Pancreas (tissue), 10 donors: ENCODE measurements around the gene MTAP. TPM values are rescaled to one million over a fixed set of nuclear protein-coding genes. Genes with fewer than 3 reads are reported as not detected.
"Not testable (repeated sequence)": the region's sequence is repeated elsewhere in the genome, so short reads cannot be mapped to it uniquely, and the experiment has no call there.

Experiments
- ATAC-seq, 4 donors: fragments of 200-7000 bp; cut with Tn5 transposase; one replicate each; pipeline versions ENCODE4 v1.8.0 to v1.9.1; 2020; ENCODE audit warnings: mild to moderate bottlenecking in 4 of 4, moderate library complexity in 4 of 4
- DNase-seq, 6 donors: peaks; one replicate each; pipeline ENCODE4 v3.0.0-alpha.2; 2020
- FAIRE-seq: peaks from 2 replicates; lab custom pipeline; 2012; peaks lifted over from hg19 to GRCh38; lab: Jason Lieb, UNC
- H3K27ac ChIP-seq, 4 donors: fragments of 200-600 bp; sonication (generic); 1 replicate in 3 of 4; 2 replicates in 1 of 4; pipeline versions ENCODE4 v1.5.0 to v1.8.0; 2020
- H3K27me3 ChIP-seq, 4 donors: fragments of 200-600 bp; one replicate each; pipeline ENCODE4 v1.8.0; 2021
- H3K36me3 ChIP-seq, 3 donors: fragments of 200-600 bp; sonication (generic) in 1 of 3; one replicate each; pipeline versions ENCODE4 v1.5.0 to v1.8.0; 2020 to 2021
- H3K4me1 ChIP-seq, 3 donors: fragments of 200-600 bp; one replicate each; pipeline ENCODE4 v1.8.0; 2021
- H3K4me3 ChIP-seq, 4 donors: fragments of 200-600 bp; sonication (generic) in 2 of 4; one replicate each; pipeline versions ENCODE4 v1.5.0 to v1.8.0; 2020 to 2021
- H3K9me3 ChIP-seq, 4 donors: fragments of 200-600 bp; one replicate each; pipeline ENCODE4 v1.8.0; 2021
- CTCF ChIP-seq, 4 donors: fragments of 200-600 bp; sonication (generic) in 3 of 4; IDR thresholded peaks; one replicate each; pipeline versions ENCODE4 v1.5.0 to v1.8.0; 2021; ENCODE audit warnings: antibody characterized with exemption in 4 of 4
- WGBS, 2 donors: extraction: QIAGEN DNeasy Blood & Tissue Kit; methylation state at CpG; one replicate each; pipeline ENCODE4 v1.1.7; 2013; 5-methylcytosine and 5-hydroxymethylcytosine counted together
- intact Hi-C, 3 donors: fragments of 100-400 bp; cut with DNase I; formaldehyde crosslinking; loops; one replicate each; pipeline versions ENCODE4 v1.11.1 to v1.14.2; 2022
- polyA plus RNA-seq, 2 donors: library from polyadenylated mRNA; stranded (reverse); fragments of 200-250 nt; gene quantifications; one replicate each; pipeline ENCODE4 v1.2.3, GENCODE V29; 2013
- total RNA-seq, 6 donors: library from RNA; stranded (reverse); fragmentation: NEBNext Ultra II Directional in 4 of 6; extraction: Animal tissue kit (Norgen Biotek cat#: 25700) in 4 of 6; gene quantifications; one replicate each; pipeline versions ENCODE4 v1.2.1 to v1.2.4, GENCODE V29; 2021 to 2023
- donor health status: healthy with polysubstance abuse.
- donor health status: DM: no; HTN: no; CAD: no; lungs with moderate emphysema.
- donor health status: DM: no; HTN: no; CAD: no.
- donor health status: control.
- donor health status: control.
- donor health status: Bipolar disorder and iron deficiency.
- donor health status: DM: yes; HTN: yes; CAD: no.
- donor health status: DM: no; HTN: no; CAD: no.
- donor health status: DM: no; HTN: no; CAD: no.
- donor health status: DM: yes; HTN: yes; CAD: no.

The MTAP gene
- total and polyA plus RNA-seq, 8 donors, result 4.7 to 26.7 (median 16.7) TPM

GRCh38 chr9:21941337-21941995 is 139.0 kb downstream of the MTAP start:
- H3K27me3 ChIP-seq, result no peaks in the 10 kb centered on the region
- WGBS, 2 donors, result 84% methylated on average over 4 of the region's 4 CpGs
- no peaks in the 10 kb centered on the region for H3K4me1 ChIP-seq
- intact Hi-C loops, result no loop called here
- no peaks in the 10 kb centered on the region for H3K9me3 ChIP-seq
- H3K36me3 ChIP-seq, result no peaks in the 10 kb centered on the region
- DNase-seq, result no peak
- no peak for ATAC-seq
- TF ChIP-seq CTCF (IDR thresholded peaks at IDR 0.05), result no peak
- no peak overlapping the region for H3K4me3 ChIP-seq
- FAIRE-seq, result no peak
- H3K27ac ChIP-seq, result no peak overlapping the region

- Histone ChIP-seq H3K9me3 (no peaks in the 10 kb centered on the region), H3K27me3 (no peaks in the 10 kb centered on the region), H3K4me3 (no peak overlapping the region), H3K27ac (no peak overlapping the region), H3K4me1 (no peaks in the 10 kb centered on the region), H3K36me3 (no peaks in the 10 kb centered on the region)
- FAIRE-seq (no peak), ATAC-seq (no peak), DNase-seq (no peak)
- intact Hi-C loops, result no loop called here
- 66 to 76% methylated on average over 4 of the region's 4 CpGs for WGBS, 2 donors
- TF ChIP-seq CTCF (IDR thresholded peaks at IDR 0.05), result no peak
Observed at GRCh38 chr9:21943464-21943863, 141.0 kb downstream of the MTAP start.

- Histone ChIP-seq H3K4me1 (no peaks in the 10 kb centered on the region), H3K36me3 (no peaks in the 10 kb centered on the region), H3K4me3 (no peak overlapping the region), H3K9me3 (no peaks in the 10 kb centered on the region), H3K27ac (no peak overlapping the region), H3K27me3 (no peaks in the 10 kb centered on the region)
- FAIRE-seq (no peak), DNase-seq (no peak), ATAC-seq (no peak)
- WGBS, 2 donors, result 82 to 89% methylated on average over 2 of the region's 2 CpGs
- intact Hi-C loops, result no loop called here
- TF ChIP-seq CTCF (IDR thresholded peaks at IDR 0.05), result no peak
Observed at GRCh38 chr9:21945606-21946005, 143.2 kb downstream of the MTAP start.

- Histone ChIP-seq H3K4me3 (no peak overlapping the region), H3K36me3 (no peaks in the 10 kb centered on the region), H3K4me1 (no peaks in the 10 kb centered on the region), H3K27me3 (peaks cover 0 to 9% (median 3%) of the 10 kb centered on the region in 4 donors), H3K27ac (no peak overlapping the region), H3K9me3 (no peaks in the 10 kb centered on the region)
- no peak for DNase-seq
- 76 to 77% methylated on average over 2 of the region's 2 CpGs for WGBS, 2 donors
- no peak for ATAC-seq
- no peak for FAIRE-seq
- TF ChIP-seq CTCF (IDR thresholded peaks at IDR 0.05), result no peak
- intact Hi-C loops, result no loop called here
Observed at GRCh38 chr9:21958833-21959232, 156.4 kb downstream of the MTAP start.

- ATAC-seq, intact Hi-C loops: not testable (repeated sequence)
Observed at GRCh38 chr9:21959268-21959667, 156.8 kb downstream of the MTAP start.

More at GRCh38 chr9:21959268-21959667, 156.8 kb downstream of the MTAP start:
- not testable (repeated sequence) for H3K27ac ChIP-seq, H3K27me3 ChIP-seq, H3K4me1 ChIP-seq, FAIRE-seq, H3K9me3 ChIP-seq, H3K4me3 ChIP-seq, H3K36me3 ChIP-seq
- peak in 1 of 6 donors; percentile 45 for DNase-seq
- WGBS, 2 donors, result 83 to 87% methylated on average over 17 to 32 of the region's 33 CpGs
